T-cell (primary cell): ENCODE results near the gene MUC5B. TPM values are rescaled to one million over a fixed set of nuclear protein-coding genes. Genes with fewer than 3 reads are reported as not detected.

Experiments
- ATAC-seq, 4 experiments: fragments of 200-7000 bp in 3 of 4; fragments of 150-1000 bp in 1 of 4; cut with Tn5 transposase; replicated peaks in 1 of 4; 1 replicate in 3 of 4; 2 replicates in 1 of 4; pipeline ENCODE4 v1.10.0; 2021; ENCODE audit warnings: moderate library complexity in 3 of 4, mild to moderate bottlenecking in 2 of 4, moderate number of reproducible peaks in 1 of 4
- CTCF ChIA-PET, 2 donors: fragments of 300-600 bp; sonication (Branson Sonifier 250); formaldehyde crosslinking; loops; one replicate each; lab custom pipeline; 2022; ENCODE audit warnings: antibody characterized with exemption in 2 of 2; lab: Charles Lee
- POLR2A ChIA-PET, 2 donors: fragments of 300-600 bp; sonication (Branson Sonifier 250); formaldehyde crosslinking; loops; one replicate each; lab custom pipeline; 2022; ENCODE audit warnings: antibody characterized with exemption in 2 of 2; lab: Charles Lee
- DNase-seq, 35 experiments: peaks; one replicate each; pipeline versions ENCODE4 v3.0.0 to v3.0.0-alpha.2; 2013 to 2023
- H3K27ac ChIP-seq: one replicate; pipeline ENCODE4 v1.5.1; 2013; ENCODE audit warnings: low read length
- H3K27me3 ChIP-seq, 2 experiments: replicated peaks in 1 of 2; 1 replicate in 1 of 2; 2 replicates in 1 of 2; pipeline versions ENCODE4 v1.6.1 to v1.7.0; 2013; ENCODE audit warnings: low read length in 1 of 2, mixed read lengths in 1 of 2; ENCODE audit not compliant: control insufficient read depth in 2 of 2, insufficient read depth in 2 of 2; ENCODE audit errors: extremely low read depth in 1 of 2
- H3K36me3 ChIP-seq, 2 donors: 1 replicate in 1 of 2; 2 replicates in 1 of 2; pipeline versions ENCODE4 v1.6.1 to v1.7.0; 2013; ENCODE audit warnings: low read length in 1 of 2; ENCODE audit not compliant: control insufficient read depth in 2 of 2, insufficient read depth in 1 of 2; ENCODE audit errors: extremely low read depth in 1 of 2
- H3K4me1 ChIP-seq, 2 experiments: 1 replicate in 1 of 2; 2 replicates in 1 of 2; pipeline versions ENCODE4 v1.6.1 to v1.7.0; 2013; ENCODE audit warnings: low read length in 2 of 2, mixed read lengths in 1 of 2; ENCODE audit not compliant: insufficient read depth in 2 of 2, control insufficient read depth in 1 of 2; ENCODE audit errors: extremely low read depth in 1 of 2
- H3K4me3 ChIP-seq, 2 donors: 1 replicate in 1 of 2; 2 replicates in 1 of 2; pipeline versions ENCODE4 v1.5.1 to v1.7.0; 2013; ENCODE audit warnings: mild to moderate bottlenecking in 2 of 2, low read length in 1 of 2, moderate library complexity in 1 of 2; ENCODE audit not compliant: control insufficient read depth in 1 of 2; ENCODE audit errors: extremely low read depth in 1 of 2
- H3K9me3 ChIP-seq: 2 replicates; pipeline ENCODE4 v1.7.0; 2013
- H3K27ac Mint-ChIP-seq, 2 donors: one replicate each; pipeline ENCODE4 v1.8.0; 2020 to 2021; ENCODE audit warnings: mild to moderate bottlenecking in 2 of 2, mixed read lengths in 2 of 2
- H3K27me3 Mint-ChIP-seq, 2 donors: one replicate each; pipeline ENCODE4 v1.8.0; 2021 to 2022; ENCODE audit warnings: mixed read lengths in 2 of 2
- H3K36me3 Mint-ChIP-seq: one replicate; pipeline ENCODE4 v1.8.0; 2021; ENCODE audit warnings: mixed read lengths
- H3K4me1 Mint-ChIP-seq, 3 donors: one replicate each; pipeline ENCODE4 v1.8.0; 2020 to 2022; ENCODE audit warnings: mixed read lengths in 3 of 3, mild to moderate bottlenecking in 1 of 3
- H3K4me3 Mint-ChIP-seq, 3 donors: one replicate each; pipeline ENCODE4 v1.8.0; 2020 to 2022; ENCODE audit warnings: mild to moderate bottlenecking in 3 of 3, mixed read lengths in 3 of 3, moderate library complexity in 3 of 3
- H3K9me3 Mint-ChIP-seq, 3 donors: one replicate each; pipeline ENCODE4 v1.8.0; 2020 to 2022; ENCODE audit warnings: mixed read lengths in 3 of 3
- WGBS: methylation state at CpG from one replicate; pipeline ENCODE4 v1.1.5; 2013; ENCODE audit warnings: missing lambda C conversion rate; ENCODE audit not compliant: insufficient coverage; 5-methylcytosine and 5-hydroxymethylcytosine counted together
- total RNA-seq, 35 experiments: library from RNA in 6 of 35; stranded (reverse) in 6 of 35; fragments of 120-200 nt in 1 of 35; gene quantifications; one replicate each; pipeline versions ENCODE4 v1.2.1 to v1.2.4 and lab custom pipeline; 2013 to 2026

MUC5B gene
- total RNA-seq, 5 donors from 2014 or later (not counting 1 experiment from before 2014, with no cell fraction given), result 1.8 to 4.0 (median 3.6) TPM; not detected in 2

DNA sequence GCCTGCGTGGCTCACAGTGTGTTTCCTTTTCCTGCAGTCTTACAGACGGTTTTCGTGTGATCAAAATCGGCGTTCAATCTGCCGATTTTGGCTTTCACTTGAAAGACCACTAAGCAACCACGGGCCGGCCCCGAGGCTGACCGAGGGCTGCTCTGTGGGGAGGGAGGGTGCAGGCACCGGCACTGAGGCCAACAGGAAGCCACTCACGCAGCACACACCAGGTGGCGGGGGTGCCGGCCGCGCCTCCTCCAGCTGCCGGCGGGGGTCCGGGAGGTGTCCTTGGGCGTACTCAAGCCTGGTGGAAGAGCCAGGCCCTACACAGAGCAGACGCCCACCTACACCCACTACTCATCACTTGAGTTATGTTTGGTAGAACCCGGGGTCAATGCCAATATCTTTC lies 72.2 kb downstream of the MUC5B start:
- no peaks in the 10 kb centered on the region for H3K9me3 Mint-ChIP-seq
- no peak overlapping the region for H3K27ac Mint-ChIP-seq
- no peaks in the 10 kb centered on the region for H3K27me3 ChIP-seq
- H3K4me1 ChIP-seq, result peaks cover 0 to 4% of the 10 kb centered on the region in 2 experiments
- peaks cover 8 to 48% of the 10 kb centered on the region in 2 donors for H3K36me3 ChIP-seq
- no peak overlapping the region for H3K4me3 Mint-ChIP-seq
- H3K9me3 ChIP-seq, result no peaks in the 10 kb centered on the region
- DNase-seq (no peak), ATAC-seq (no peak)
- no peak overlapping the region for H3K4me3 ChIP-seq
- H3K4me1 Mint-ChIP-seq, result peaks cover 9 to 18% (median 15%) of the 10 kb centered on the region in 3 donors
- H3K36me3 Mint-ChIP-seq, result peaks cover 18% of the 10 kb centered on the region
- H3K27ac ChIP-seq, result no peak overlapping the region
- CTCF ChIA-PET, result no interaction called here
- H3K27me3 Mint-ChIP-seq, result no peaks in the 10 kb centered on the region
- WGBS, result 83% methylated on average over 7 of the region's 22 CpGs
- POLR2A ChIA-PET, result no interaction called here

DNA sequence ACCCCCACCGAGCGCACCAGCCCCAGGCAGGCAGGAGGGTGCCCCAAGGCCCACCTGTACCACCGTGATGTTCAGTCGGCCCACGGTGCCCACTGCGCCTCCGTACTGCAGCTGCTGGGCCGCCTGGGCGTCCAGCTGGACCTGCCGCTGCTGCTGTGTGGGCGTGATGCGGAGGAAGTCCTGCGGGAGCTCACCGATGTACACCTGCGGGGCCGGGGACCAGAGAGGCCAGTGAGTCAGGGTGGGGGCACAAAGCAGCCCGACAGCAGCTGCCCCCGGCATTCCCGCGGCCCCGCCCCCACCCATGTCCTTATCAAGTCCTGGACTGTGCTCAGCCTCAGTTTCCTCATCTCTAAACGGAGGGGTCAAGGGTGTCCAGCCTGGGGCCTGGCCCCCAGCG lies 72.7 kb downstream of the MUC5B start:
- ChIA-PET POLR2A (no interaction called here), CTCF (no interaction called here)
- H3K27ac ChIP-seq, result no peak overlapping the region
- Mint-ChIP-seq H3K36me3 (peaks cover 18% of the 10 kb centered on the region), H3K9me3 (no peaks in the 10 kb centered on the region), H3K4me1 (peaks cover 13 to 18% (median 15%) of the 10 kb centered on the region in 3 donors), H3K27me3 (no peaks in the 10 kb centered on the region), H3K4me3 (no peak overlapping the region), H3K27ac (no peak overlapping the region)
- H3K9me3 ChIP-seq, result no peaks in the 10 kb centered on the region
- peaks cover 0 to 4% of the 10 kb centered on the region in 2 experiments for H3K4me1 ChIP-seq
- ATAC-seq, result no peak
- DNase-seq, result peak in 1 of 35 experiments; percentile 16
- no peaks in the 10 kb centered on the region for H3K27me3 ChIP-seq
- no peak overlapping the region for H3K4me3 ChIP-seq
- peaks cover 8 to 43% of the 10 kb centered on the region in 2 donors for H3K36me3 ChIP-seq
- 97% methylated on average over 22 of the region's 23 CpGs for WGBS

DNA sequence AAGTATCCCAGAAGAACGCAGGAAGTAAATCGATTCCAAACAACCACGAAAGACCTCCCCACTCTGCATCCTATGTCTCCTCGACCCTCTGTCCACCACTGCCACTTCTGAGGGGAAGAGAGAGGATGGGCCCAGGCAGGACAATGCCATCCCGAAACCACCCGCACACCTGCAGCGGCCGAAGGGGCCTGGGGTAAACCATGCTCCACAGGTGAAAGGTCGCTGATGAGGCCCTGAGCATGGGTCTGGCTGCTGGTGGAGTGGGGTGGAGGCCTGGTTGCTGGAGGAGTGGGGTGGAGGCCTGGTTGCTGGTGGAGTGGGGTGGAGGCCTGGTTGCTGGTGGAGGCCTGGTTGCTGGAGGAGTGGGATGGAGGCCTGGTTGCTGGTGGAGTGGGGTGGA lies 73.4 kb downstream of the MUC5B start:
- H3K27ac ChIP-seq, result no peak overlapping the region
- H3K27me3 Mint-ChIP-seq, result no peaks in the 10 kb centered on the region
- 88% methylated on average over 4 of the region's 9 CpGs for WGBS

DNA sequence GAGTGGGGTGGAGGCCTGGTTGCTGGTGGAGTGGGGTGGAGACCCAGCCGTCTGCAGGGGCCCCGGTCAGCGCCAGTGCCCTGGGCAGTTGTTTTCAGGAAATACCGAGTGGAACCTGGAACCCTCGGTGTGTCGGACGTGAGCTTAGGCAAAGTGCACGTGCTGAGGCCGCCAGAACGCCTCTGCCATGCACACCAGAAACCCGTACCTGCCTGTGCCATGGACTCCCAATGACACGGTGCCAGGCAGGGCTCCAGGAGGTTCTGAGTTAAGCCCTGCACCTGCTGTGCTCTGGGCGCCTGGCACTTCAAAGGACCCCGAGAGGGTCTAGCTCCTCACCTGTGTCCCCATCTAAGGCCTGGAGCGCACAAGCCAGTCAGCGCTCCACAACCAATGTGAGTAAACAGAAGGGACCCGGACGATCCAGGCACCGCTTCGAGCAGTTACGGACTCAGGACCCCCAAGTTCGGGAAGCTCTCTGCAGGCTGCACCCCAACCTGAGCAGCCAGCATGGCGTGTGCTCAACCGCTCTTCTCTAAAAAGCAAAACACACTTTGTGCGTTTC lies 74.2 kb downstream of the MUC5B start:
- Histone ChIP-seq H3K27me3 (no peaks in the 10 kb centered on the region), H3K4me3 (no peak overlapping the region), H3K9me3 (no peaks in the 10 kb centered on the region), H3K36me3 (peaks cover 8 to 37% of the 10 kb centered on the region in 2 donors), H3K4me1 (peaks cover 0 to 10% of the 10 kb centered on the region in 2 experiments), H3K27ac (no peak overlapping the region)
- ChIA-PET POLR2A (interaction anchor here in 1 of 2 donors (0.5 kb wide), 1 partner anchor 501 kb away, joined by 3 read pairs; no protein-coding TSS in a partner anchor), CTCF (no interaction called here)
- Mint-ChIP-seq H3K36me3 (peaks cover 14% of the 10 kb centered on the region), H3K4me3 (no peak overlapping the region), H3K4me1 (peaks cover 14 to 22% (median 19%) of the 10 kb centered on the region in 3 donors), H3K9me3 (no peaks in the 10 kb centered on the region), H3K27ac (no peak overlapping the region), H3K27me3 (no peaks in the 10 kb centered on the region)
- WGBS, result 97% methylated on average over 25 of the region's 25 CpGs
- ATAC-seq, result no peak
- DNase-seq, result peak in 1 of 35 experiments; percentile 0

More for the DNA sequence above, 73.4 kb downstream of the MUC5B start:
- ChIA-PET POLR2A (no interaction called here), CTCF (no interaction called here)
- H3K27me3 ChIP-seq, result no peaks in the 10 kb centered on the region
- Mint-ChIP-seq H3K4me1 (peaks cover 15 to 18% (median 16%) of the 10 kb centered on the region in 3 donors), H3K27ac (no peak overlapping the region), H3K36me3 (peaks cover 18% of the 10 kb centered on the region), H3K4me3 (no peak overlapping the region), H3K9me3 (no peaks in the 10 kb centered on the region)
- no peaks in the 10 kb centered on the region for H3K9me3 ChIP-seq
- no peak overlapping the region for H3K4me3 ChIP-seq
- ATAC-seq (no peak), DNase-seq (peak in 1 of 35 experiments; percentile 20)
- H3K36me3 ChIP-seq, result peaks cover 8 to 37% of the 10 kb centered on the region in 2 donors
- peaks cover 0 to 4% of the 10 kb centered on the region in 2 experiments for H3K4me1 ChIP-seq

DNA sequence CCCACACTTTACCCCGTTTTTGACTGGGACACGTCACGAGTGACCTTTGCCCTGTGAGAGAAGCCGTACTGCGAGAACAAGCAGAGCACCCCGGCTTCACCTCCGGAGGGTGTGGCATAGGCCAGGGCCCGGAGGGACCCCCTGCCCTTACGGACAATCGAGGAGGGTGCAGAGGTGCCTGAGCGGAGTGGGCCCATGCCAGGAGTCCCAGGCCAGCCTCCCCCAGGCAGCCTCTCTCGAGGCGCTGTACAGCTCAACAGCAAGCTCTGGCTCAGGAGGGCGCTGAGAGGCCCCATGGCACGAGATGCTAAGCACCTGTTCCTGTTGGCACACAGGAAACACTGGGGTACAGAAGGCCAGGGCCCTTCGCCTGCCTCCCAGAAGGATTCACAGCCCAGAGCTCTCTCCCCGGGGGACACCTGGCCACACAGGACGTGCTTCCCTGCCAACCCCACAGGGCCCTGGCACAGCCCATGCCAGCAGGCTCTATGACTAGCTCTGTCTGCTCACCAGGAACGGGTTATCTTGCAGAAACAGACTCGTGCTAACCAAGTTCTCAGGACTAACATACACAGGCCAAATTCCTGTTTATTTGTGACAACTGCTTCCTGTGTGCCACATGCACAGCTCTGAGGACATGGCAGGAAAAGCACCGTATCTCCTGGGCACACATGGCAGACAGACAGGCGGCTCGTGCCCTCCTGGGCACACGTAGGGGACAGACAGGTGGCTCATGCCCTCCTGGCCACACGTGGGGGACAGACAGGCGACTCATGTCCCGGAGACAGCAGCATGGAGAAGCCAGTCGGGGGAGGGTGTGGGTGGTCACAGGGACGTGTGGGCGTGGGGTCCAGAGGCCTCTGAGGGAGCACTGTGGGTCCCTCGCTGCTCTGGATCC lies 75.0 kb downstream of the MUC5B start:
- H3K27me3 Mint-ChIP-seq, result no peaks in the 10 kb centered on the region
- peaks cover 11 to 21% (median 19%) of the 10 kb centered on the region in 3 donors for H3K4me1 Mint-ChIP-seq
- Histone ChIP-seq H3K4me1 (peaks cover 0 to 17% of the 10 kb centered on the region in 2 experiments), H3K36me3 (peaks cover 7 to 31% of the 10 kb centered on the region in 2 donors), H3K4me3 (no peak overlapping the region), H3K9me3 (no peaks in the 10 kb centered on the region), H3K27ac (no peak overlapping the region), H3K27me3 (no peaks in the 10 kb centered on the region)
- no peak for ATAC-seq
- H3K36me3 Mint-ChIP-seq, result peaks cover 7% of the 10 kb centered on the region
- WGBS, result 84% methylated on average over 30 of the region's 31 CpGs
- no peak overlapping the region for H3K27ac Mint-ChIP-seq
- no peaks in the 10 kb centered on the region for H3K9me3 Mint-ChIP-seq
- DNase-seq, result peak in 1 of 35 experiments; percentile 2
- ChIA-PET POLR2A (interaction anchor here in 1 of 2 donors (0.5 kb wide), 1 partner anchor 502 kb away, joined by 3 read pairs; no protein-coding TSS in a partner anchor), CTCF (no interaction called here)
- H3K4me3 Mint-ChIP-seq, result no peak overlapping the region

DNA sequence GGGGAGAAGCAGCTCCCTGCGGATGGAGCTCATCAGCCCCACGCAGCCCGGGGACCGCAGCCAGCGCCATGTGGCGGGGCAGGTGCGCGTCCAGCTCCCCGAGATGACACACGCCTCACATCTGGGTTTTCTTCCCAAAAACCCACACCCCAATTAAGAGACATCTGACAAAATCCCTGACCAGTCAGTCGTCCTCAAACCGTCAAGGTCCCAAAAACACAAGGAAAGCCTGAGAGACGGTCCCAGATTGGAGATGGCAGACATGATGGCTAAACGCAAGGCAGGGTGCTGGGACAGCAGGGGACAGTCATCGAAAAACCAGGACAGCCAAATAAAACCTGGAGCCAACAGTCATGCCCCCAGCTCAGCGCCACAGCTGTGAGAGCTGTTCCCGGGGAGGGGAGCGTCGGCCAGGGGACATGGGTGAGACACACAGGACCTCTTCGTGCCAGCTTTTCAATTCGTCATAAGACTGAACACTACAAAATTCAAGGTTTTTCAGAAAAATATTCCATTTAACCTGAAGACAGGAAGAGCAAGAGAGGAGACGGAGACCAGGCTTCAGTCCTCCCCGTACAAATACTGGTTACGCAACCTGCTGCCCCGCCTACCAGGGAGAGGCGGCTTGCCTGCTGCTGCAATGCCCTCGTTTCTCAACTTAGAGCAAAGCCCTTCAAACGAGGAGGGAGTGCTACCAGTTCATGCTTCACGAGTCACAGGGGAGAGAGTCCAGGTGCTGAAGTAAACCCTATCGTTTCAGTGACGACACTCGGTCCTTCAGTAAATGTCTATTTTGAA lies 76.0 kb downstream of the MUC5B start:
- no peak overlapping the region for H3K27ac Mint-ChIP-seq
- H3K4me3 Mint-ChIP-seq, result no peak overlapping the region
- ChIA-PET POLR2A (interaction anchor here in 1 of 2 donors (0.5 kb wide), 1 partner anchor 94 kb away, joined by 3 read pairs; no protein-coding TSS in a partner anchor), CTCF (no interaction called here)
- peak in 1 of 35 experiments; percentile 20 for DNase-seq
- H3K9me3 ChIP-seq, result no peaks in the 10 kb centered on the region
- H3K9me3 Mint-ChIP-seq, result no peaks in the 10 kb centered on the region
- no peaks in the 10 kb centered on the region for H3K27me3 Mint-ChIP-seq
- H3K27ac ChIP-seq, result no peak overlapping the region
- H3K4me3 ChIP-seq, result no peak overlapping the region
- ATAC-seq, result no peak
- 87% methylated on average over 25 of the region's 32 CpGs for WGBS
- peaks cover 0 to 21% of the 10 kb centered on the region in 2 donors for H3K36me3 ChIP-seq
- H3K4me1 ChIP-seq, result peaks cover 0 to 17% of the 10 kb centered on the region in 2 experiments
- peaks cover 22 to 27% (median 26%) of the 10 kb centered on the region in 3 donors for H3K4me1 Mint-ChIP-seq
- no peaks in the 10 kb centered on the region for H3K27me3 ChIP-seq
- H3K36me3 Mint-ChIP-seq, result peaks cover 7% of the 10 kb centered on the region
